ENCODE results near the gene TMC3. TPM values are rescaled to one million over a fixed set of nuclear protein-coding genes. Genes with fewer than 3 reads are reported as not detected.

Gene TMC3
- total RNA-seq, 1 experiment from 2014 or later = not detected

Other genes starting within 250 kb of the TMC3 start
- 2.0 TPM in 1 of 2 replicates, not detected in the other for gene CFAP161, start 239.9 kb downstream of the TMC3 start, total RNA-seq (2014; rRNA removed; shearing (Covaris generic))
- not detected in 2 replicates for gene IL16, start 177.3 kb downstream of the TMC3 start, total RNA-seq (2014; rRNA removed; shearing (Covaris generic))
- gene STARD5, start 50.1 kb downstream of the TMC3 start, total RNA-seq (2014; rRNA removed; shearing (Covaris generic)) = 0.31 and 1.3 TPM in 2 replicates